Placental pericyte (primary cell): Measurements from ENCODE around the gene A2M. TPM values are rescaled to one million over a fixed set of nuclear protein-coding genes. Genes with fewer than 3 reads are reported as not detected.

Experiments
- total RNA-seq: library from RNA; depleted of rRNA; stranded (reverse); fragments of >200 nt; gene quantifications from 2 replicates; pipeline ENCODE4 v1.2.3, GENCODE V29; 2012

The A2M gene
- total RNA-seq, result 1.8 and 10.2 TPM in 2 replicates

DNA sequence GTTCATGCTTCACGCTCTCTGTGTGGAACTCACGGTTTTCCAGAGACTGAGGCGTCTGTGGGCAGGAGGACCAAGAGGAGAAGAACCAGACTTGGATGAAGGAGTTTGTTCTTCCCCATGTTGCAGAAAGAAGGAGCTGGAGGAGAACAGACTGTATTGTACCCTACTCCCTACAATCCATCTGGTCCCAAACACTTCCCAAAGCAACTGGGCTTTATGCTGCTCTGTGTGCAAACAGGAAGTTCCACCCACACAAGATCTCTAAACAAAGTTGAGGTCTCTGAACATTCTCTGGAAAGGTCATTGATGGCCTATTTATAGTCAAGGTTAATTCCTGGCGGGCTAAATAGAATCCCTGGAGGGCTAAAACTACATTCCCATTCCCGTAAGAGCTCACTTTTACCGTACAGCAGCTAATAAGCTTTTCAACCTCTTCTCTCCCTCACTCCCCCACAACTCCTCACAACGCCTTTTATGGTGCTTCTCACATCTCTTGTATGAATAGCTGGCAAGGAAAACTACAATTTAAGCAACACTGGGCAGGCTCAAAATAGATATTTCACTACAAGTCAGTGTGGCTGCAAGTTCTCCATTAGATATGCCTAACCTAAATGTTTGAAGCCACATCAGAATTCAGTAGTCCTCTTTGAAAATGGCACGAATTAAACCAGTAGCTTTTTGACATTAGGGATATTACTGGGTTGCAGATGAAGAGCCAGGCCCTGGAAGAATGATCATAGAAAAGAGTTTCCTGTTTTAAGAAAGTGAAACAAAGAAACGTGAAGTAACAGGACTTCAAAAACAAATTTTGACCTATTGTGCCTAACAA lies at the start of gene A2M:
Gene A2M, minus strand, starts transcription at position 189 of the 829 bp plus-strand sequence. Its CDS starts 70 bp downstream, at position 119.

Other genes with a start within 250 kb of the A2M start
- gene PHC1, start 201.4 kb downstream of the A2M start, total RNA-seq, result 20.9 and 38.7 TPM in 2 replicates
- 141 and 243 TPM in 2 replicates for gene M6PR, start 166.3 kb downstream of the A2M start, total RNA-seq
- gene KLRG1, start 126.4 kb downstream of the A2M start, total RNA-seq, result 0.29 TPM in 1 of 2 replicates, not detected in the other
- not detected in 2 replicates for gene PZP, start 92.5 kb upstream of the A2M start, total RNA-seq